GM13976 (cell line): ENCODE measurements around the gene AOC1.

Experiments used
- DNase-seq: peaks from one replicate; pipeline ENCODE4 v3.0.0; 2012; ENCODE audit warnings: low spot score
- CTCF ChIP-seq: IDR thresholded peaks from 2 replicates; pipeline ENCODE4 v1.5.1; 2012; ENCODE audit warnings: borderline replicate concordance, mild to moderate bottlenecking; ENCODE audit not compliant: insufficient read depth; ENCODE audit errors: extremely low read depth, missing control alignments, control extremely low read depth
- in situ Hi-C: fragments of 300-500 bp; cut with MboI; formaldehyde crosslinking; loops from one replicate; pipeline ENCODE4 v1.12.0; 2022; ENCODE audit warnings: low sequenced_read_pairs, mixed read lengths, inconsistent platforms; ENCODE audit not compliant: unreplicated experiment

AOC1 gene

DNA sequence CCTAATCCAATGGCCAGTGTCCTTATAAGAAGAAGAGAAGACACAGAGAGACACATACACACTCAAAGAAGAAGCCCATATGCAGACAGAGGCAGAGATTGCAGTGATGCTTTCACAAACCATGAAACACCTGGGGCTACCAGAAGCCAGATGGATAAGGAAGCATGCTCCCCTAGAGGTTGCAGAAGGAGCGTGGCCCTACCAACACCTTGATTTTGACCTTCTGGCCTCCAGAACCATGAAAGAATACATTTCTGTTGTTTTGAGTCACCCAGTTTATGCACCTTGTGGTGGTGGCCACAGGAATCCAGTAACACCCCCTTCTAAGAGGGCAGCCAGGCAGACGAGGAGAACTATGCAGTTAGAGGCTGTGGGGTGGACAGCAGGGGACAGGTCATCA, 43.5 kb downstream of the AOC1 start:
- DNase-seq: no peak
- in situ Hi-C loops: no loop called here

GRCh38 chr7:150896562-150897209, 44.4 kb downstream of the AOC1 start:
- in situ Hi-C loops: no loop called here
- no peak for TF ChIP-seq CTCF
- DNase-seq: no peak

More for the DNA sequence above, 43.5 kb downstream of the AOC1 start:
- no peak for TF ChIP-seq CTCF

GRCh38 chr7:150897502-150898474, 45.5 kb downstream of the AOC1 start:
- no peak for TF ChIP-seq CTCF
- DNase-seq: no peak
- in situ Hi-C loops: no loop called here

DNA sequence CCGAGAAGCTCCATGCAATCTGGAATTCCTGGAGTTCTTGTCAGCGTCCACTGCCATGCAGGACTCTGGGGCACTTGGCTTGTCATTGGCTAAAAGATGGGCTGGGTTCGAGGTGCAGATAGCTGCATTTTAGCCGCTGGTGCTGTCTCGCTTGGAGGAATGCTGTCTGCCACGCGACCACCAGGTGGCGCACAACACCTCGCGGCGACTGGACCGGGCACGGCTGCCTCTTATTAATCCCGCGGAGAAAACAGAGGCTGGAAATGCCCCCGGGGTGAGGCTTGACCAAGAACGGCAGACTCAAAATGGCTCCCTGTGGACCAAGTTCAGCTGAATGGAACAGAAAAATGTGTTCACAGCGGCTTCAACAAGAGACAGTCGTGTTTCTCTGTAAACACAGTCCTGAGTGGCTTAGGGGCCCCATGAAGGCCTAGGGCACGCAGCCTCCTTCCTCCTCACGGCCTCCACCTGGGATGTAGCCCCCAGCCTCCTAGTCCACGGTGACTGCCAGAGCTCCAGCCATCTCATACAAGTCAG, 46.2 kb downstream of the AOC1 start:
- in situ Hi-C loops: no loop called here
- peak; percentile 97 for TF ChIP-seq CTCF
- peak; percentile 88 for DNase-seq

GRCh38 chr7:150900675-150901074, 48.4 kb downstream of the AOC1 start:
- no peak for DNase-seq
- in situ Hi-C loops: no loop called here
- no peak for TF ChIP-seq CTCF

GRCh38 chr7:150901160-150902035, 49.1 kb downstream of the AOC1 start:
- in situ Hi-C loops: no loop called here
- DNase-seq: peak; percentile 16
- no peak for TF ChIP-seq CTCF
